ENCODE measurements around the gene C1orf50.

C1orf50 gene

GRCh38 chr1:42745851-42746250 is 21.2 kb upstream of the C1orf50 start:
- ATAC-seq (ENCODE audit: insufficient read depth, low read depth) (no peak), DNase-seq (no peak)
- H3K27me3 ChIP-seq (ENCODE audit: insufficient read depth, low read length, poor library complexity) = no peaks in the 10 kb centered on the region
- peaks cover 51% of the 10 kb centered on the region for H3K36me3 ChIP-seq (ENCODE audit: insufficient read depth, low read length)
- H3K4me3 ChIP-seq (ENCODE audit: low read depth in 1 of 2, low read length in 2 of 2) = no peak overlapping the region
- H4K20me1 ChIP-seq (ENCODE audit: insufficient read depth, low read length) = no peaks in the 10 kb centered on the region
- no peak overlapping the region for H2AFZ ChIP-seq (ENCODE audit: low read depth, low read length)
- no peaks in the 10 kb centered on the region for H3K4me1 ChIP-seq (ENCODE audit: insufficient read depth, low read length)
- TF ChIP-seq, protein P1, sequence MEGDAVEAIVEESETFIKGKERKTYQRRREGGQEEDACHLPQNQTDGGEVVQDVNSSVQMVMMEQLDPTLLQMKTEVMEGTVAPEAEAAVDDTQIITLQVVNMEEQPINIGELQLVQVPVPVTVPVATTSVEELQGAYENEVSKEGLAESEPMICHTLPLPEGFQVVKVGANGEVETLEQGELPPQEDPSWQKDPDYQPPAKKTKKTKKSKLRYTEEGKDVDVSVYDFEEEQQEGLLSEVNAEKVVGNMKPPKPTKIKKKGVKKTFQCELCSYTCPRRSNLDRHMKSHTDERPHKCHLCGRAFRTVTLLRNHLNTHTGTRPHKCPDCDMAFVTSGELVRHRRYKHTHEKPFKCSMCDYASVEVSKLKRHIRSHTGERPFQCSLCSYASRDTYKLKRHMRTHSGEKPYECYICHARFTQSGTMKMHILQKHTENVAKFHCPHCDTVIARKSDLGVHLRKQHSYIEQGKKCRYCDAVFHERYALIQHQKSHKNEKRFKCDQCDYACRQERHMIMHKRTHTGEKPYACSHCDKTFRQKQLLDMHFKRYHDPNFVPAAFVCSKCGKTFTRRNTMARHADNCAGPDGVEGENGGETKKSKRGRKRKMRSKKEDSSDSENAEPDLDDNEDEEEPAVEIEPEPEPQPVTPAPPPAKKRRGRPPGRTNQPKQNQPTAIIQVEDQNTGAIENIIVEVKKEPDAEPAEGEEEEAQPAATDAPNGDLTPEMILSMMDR (IDR thresholded peaks at IDR 0.05; ENCODE audit: borderline replicate concordance, extremely low read depth, low read length, poor library complexity, severe bottlenecking) = no peak
- no peak for TF ChIP-seq EZH2 (IDR thresholded peaks at IDR 0.05; ENCODE audit: borderline replicate concordance, low read depth, low read length, severe bottlenecking)
- no peaks in the 10 kb centered on the region for H3K9me3 ChIP-seq (ENCODE audit: insufficient read depth, low read length, severe bottlenecking)
- H3K9ac ChIP-seq (ENCODE audit: low read depth, low read length) = no peak overlapping the region
- H3K79me2 ChIP-seq (ENCODE audit: insufficient read depth, low read length) = no peaks in the 10 kb centered on the region
- H3K4me2 ChIP-seq (ENCODE audit: insufficient read depth, low read length) = no peak overlapping the region
- no peak overlapping the region for H3K27ac ChIP-seq (ENCODE audit: low read length)

GRCh38 chr1:42746436-42747105 is 20.5 kb upstream of the C1orf50 start:
- DNase-seq (no peak), ATAC-seq (ENCODE audit: insufficient read depth, low read depth) (no peak)
- Histone ChIP-seq H3K27ac (ENCODE audit: low read length) (no peak overlapping the region), H2AFZ (ENCODE audit: low read depth, low read length) (no peak overlapping the region), H3K27me3 (ENCODE audit: insufficient read depth, low read length, poor library complexity) (no peaks in the 10 kb centered on the region), H3K36me3 (ENCODE audit: insufficient read depth, low read length) (peaks cover 52% of the 10 kb centered on the region), H3K9ac (ENCODE audit: low read depth, low read length) (no peak overlapping the region), H3K4me1 (ENCODE audit: insufficient read depth, low read length) (no peaks in the 10 kb centered on the region), H3K4me2 (ENCODE audit: insufficient read depth, low read length) (no peak overlapping the region), H3K9me3 (ENCODE audit: insufficient read depth, low read length, severe bottlenecking) (no peaks in the 10 kb centered on the region), H3K4me3 (ENCODE audit: low read depth in 1 of 2, low read length in 2 of 2) (no peak overlapping the region), H4K20me1 (ENCODE audit: insufficient read depth, low read length) (no peaks in the 10 kb centered on the region), H3K79me2 (ENCODE audit: insufficient read depth, low read length) (no peaks in the 10 kb centered on the region)
- TF ChIP-seq EZH2 (IDR thresholded peaks at IDR 0.05; ENCODE audit: borderline replicate concordance, low read depth, low read length, severe bottlenecking) = no peak
- TF ChIP-seq, protein P1 (IDR thresholded peaks at IDR 0.05; ENCODE audit: borderline replicate concordance, extremely low read depth, low read length, poor library complexity, severe bottlenecking) = no peak

GRCh38 chr1:42747125-42747524 is 19.9 kb upstream of the C1orf50 start:
- TF ChIP-seq EZH2 (IDR thresholded peaks at IDR 0.05; ENCODE audit: borderline replicate concordance, low read depth, low read length, severe bottlenecking) = no peak
- TF ChIP-seq, protein P1 (IDR thresholded peaks at IDR 0.05; ENCODE audit: borderline replicate concordance, extremely low read depth, low read length, poor library complexity, severe bottlenecking) = peak; percentile 86
- ATAC-seq (ENCODE audit: insufficient read depth, low read depth) (peak; percentile 77), DNase-seq (peak; percentile 58)
- Histone ChIP-seq H3K4me1 (ENCODE audit: insufficient read depth, low read length) (no peaks in the 10 kb centered on the region), H4K20me1 (ENCODE audit: insufficient read depth, low read length) (no peaks in the 10 kb centered on the region), H3K36me3 (ENCODE audit: insufficient read depth, low read length) (peaks cover 57% of the 10 kb centered on the region), H3K79me2 (ENCODE audit: insufficient read depth, low read length) (no peaks in the 10 kb centered on the region), H3K27ac (ENCODE audit: low read length) (no peak overlapping the region), H3K9ac (ENCODE audit: low read depth, low read length) (no peak overlapping the region), H3K4me2 (ENCODE audit: insufficient read depth, low read length) (no peak overlapping the region), H3K4me3 (ENCODE audit: low read depth in 1 of 2, low read length in 2 of 2) (no peak overlapping the region), H3K9me3 (ENCODE audit: insufficient read depth, low read length, severe bottlenecking) (no peaks in the 10 kb centered on the region), H3K27me3 (ENCODE audit: insufficient read depth, low read length, poor library complexity) (no peaks in the 10 kb centered on the region), H2AFZ (ENCODE audit: low read depth, low read length) (no peak overlapping the region)

Data from DND-41 (cell line).